NCI-H345 (cell line): ENCODE measurements around the gene MAX.
A peak's percentile ranks its signal among the peaks of the same experiment; 100 is the strongest.

Experiments
- DNase-seq: peaks from one replicate; lab custom pipeline; 2025; lab: John Stamatoyannopoulos, UW

The MAX gene, protein sequence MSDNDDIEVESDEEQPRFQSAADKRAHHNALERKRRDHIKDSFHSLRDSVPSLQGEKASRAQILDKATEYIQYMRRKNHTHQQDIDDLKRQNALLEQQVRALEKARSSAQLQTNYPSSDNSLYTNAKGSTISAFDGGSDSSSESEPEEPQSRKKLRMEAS

DNA sequence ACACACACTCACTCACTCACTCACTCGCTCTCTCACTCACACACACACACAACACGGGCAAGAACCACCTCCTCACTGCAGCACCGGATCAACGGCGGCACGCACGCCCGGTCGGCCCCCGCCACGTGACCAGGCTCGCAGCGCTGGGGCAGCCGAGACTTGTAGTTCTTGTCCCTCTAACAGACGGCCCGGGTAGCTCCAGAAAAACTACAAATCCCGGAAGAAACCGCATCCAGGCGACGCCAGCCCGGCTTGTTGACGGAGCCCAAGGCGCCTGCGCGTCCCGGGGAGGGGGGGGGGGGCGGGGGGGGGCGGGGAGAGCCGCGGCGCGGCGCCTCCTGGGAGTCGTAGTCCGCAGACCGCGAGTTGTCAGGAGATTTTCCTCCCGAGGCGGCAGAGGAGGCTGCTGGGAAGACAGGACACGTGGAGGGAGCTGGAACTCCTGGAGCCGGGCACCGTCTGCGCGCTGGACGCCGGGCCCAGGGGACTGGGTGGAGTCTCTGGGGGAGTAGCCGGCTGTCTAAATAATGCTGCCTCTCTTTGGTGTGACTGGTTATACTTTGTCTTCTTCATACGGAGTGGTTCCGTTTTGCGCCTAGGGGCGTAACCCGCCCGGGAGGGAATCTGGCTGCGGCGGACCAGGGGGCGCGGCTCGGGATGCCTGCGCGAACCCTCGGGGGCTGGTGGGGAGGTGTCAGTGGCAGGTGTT lies at the start of gene MAX:
MAX (minus strand) TSS at position 77 of the 709 bp plus-strand sequence. CDS start 178 bp downstream, outside the sequence.
- DNase-seq, result peak; percentile 99

DNA sequence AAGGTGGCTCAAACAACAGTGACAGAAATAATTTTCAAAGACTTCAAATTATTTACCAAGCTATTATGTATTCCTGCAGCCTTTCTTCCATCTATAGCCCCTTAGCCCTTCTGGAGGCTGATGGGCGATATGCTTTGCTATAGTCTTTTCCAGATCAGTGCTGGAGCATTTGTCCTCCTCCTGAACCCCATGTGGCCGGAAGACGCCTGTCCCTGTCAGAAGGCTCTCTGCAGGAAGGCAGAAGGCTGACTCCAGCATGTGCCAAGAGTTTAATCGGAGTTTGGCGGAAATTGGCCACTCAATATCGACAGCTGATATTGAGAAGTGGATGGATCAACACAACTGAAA lies 49.3 kb upstream of the MAX start:
- DNase-seq, result no peak

DNA sequence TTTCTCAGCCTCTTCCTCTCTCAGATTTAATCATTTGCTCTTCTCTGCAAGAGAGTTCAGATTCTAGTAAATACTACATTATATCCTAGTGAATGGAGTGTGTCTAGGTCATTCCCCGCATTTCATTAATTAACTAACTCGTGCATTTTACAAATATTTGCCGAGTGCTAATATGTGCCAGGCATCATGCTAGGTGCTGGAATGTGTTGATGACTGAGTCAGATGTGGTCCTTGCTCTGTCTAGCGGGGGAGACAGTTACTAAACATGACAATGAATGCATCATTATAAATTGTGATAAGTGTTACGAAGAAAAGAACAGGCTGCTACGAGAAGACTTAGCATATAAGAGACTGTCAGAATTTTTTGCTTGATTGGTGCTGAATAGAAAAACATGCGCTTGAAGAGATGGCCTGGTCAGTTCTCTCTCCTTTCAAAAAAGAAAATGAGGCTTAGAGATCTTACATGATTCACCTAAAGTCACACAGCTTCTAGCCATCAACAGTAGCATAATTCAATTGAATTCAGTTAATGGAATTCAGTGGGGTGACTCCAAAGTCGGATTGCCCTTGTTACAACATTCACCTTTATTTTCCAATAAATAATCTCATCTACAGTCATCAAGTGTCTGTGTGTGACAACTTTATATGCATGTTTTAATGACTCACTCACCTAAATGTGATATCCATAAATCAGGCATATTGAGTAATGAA lies 48.7 kb upstream of the MAX start:
- no peak for DNase-seq

DNA sequence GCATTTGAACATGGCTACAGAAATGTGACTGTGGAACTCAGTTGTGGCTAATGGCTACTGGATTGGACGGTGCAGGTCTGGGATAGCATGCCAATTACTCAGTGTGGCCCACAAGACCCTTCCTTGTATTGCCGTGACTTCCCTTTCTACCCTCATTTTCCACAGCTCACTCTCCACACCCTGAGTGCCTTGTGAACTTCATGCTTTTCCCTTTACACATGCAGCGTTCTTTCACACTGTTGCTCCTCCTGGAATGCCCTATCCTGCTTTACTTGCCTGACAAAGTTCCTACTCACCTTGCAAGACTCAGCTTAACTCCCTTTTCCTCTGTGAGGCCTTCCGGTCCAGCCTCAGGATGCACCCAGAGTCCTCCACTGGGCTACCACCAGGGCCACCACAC lies 46.8 kb upstream of the MAX start:
- no peak for DNase-seq

DNA sequence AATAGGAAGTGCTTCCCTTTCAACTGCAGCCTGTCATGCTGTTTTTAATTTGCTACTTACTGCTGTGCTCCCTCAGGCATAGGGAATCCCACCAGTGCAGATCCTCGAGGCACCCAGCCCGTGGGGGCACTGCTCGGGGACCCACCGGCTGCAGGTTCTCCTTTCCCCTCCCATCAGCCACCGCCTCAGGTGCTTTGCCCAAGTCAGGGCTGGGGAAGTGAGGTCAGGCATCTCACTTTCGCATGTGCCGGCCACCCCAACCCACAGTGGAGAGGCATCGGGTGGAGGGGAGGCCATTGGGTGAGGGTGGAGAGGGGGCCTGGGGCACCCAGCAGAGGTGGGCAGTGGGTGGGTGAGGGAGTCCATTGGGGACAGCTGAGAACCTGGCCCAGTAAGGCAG lies 41.9 kb upstream of the MAX start:
- DNase-seq, result no peak

DNA sequence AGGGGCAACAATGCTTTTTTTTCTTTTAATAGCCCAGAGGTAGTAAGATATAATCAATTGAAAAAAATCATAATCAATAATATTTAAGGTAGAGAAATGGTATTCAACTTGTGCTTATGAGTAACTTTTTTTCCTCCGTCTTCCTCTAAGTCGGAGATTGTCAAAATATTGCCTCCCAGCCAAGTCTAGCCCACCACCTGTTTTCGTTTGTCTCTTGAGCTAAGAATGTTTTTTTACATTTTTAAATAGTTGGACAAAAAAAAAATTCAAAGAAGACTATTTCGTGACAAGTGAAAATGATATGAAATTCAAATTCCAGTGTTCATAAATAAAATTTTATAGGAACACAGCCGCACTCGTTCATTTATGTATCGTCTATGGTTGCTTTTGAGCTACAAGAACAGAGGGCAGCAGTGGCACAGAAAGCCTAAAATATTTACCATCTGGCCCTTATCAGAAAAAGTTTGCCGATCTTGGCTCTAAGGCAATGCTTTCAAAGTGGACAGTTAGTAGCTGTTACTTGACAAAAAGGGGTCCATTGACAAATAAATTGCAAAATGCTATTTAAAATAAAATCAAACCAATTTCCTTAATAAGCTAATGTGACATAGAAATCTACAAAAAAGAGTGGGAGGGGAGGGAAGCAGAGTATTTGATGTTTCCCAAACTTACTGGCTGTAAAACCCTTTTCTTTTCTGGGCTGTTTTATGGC lies 40.8 kb upstream of the MAX start:
- DNase-seq, result no peak

DNA sequence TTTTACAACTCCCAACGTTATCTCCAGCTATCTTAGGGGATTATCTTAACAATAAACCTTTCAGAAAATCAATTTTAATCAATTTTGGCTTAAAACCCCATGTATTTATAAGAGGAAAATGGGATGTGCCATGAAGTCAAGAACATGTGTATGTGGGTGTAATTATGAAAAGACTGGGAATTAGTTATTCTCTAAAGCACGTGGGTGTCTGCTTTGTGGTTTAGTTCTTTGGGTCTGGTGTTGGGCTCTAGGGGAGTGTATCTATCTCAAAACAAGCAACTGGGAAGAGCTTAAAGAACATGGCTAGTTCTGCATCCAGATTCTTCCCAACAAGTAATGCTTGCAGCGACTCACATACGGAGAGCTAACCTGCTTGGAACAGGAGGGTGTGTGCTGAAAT lies 40.1 kb upstream of the MAX start:
- no peak for DNase-seq

DNA sequence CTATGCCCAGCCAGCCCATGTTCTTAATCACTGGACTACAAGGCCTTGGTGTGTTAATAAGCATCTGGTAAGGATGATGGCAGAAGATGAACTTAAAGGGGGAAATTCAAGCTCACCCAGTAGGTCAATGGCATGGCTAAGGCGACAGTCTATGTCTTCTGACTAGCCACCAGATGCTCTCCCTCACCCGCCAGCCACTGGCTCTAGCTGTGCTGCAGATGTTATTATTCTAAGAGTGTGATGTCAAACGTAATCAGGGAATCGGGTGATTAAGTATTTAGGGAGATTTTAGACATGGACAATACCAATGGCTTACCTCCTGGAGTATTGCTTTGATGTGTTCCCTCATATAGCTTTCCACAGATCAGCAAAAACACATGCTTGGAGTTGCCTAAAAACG lies 39.2 kb upstream of the MAX start:
- no peak for DNase-seq

DNA sequence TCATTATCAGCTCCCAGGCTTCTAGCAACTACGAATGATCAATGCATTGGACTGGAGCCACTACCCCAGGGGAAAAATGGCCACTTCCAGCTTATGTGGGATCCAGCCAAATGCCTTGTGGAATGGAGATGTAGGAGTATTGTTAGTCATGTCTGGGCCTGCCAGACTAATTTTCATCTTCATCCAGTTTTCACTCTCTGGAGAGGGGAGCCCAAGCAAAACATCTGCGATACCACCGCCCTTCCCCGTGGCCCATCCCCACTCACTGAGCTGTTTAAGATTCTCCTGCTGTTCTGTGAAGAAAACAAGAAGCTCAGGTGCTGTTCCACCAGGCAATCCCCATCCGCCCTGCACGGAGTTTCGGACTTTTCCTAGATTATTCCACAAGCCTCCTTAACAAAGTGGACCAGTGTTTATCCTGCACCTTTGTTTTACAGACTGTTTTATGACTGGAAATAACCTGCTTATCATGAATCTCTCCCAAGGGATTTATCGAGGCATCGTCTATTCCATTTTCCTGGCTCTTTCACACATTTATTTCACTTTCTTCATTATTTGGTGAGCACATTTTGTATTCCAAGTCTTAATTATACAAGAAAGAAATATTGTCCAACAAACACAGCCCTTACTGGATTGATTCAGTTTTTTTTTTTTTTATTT lies 35.5 kb upstream of the MAX start:
- DNase-seq, result no peak

DNA sequence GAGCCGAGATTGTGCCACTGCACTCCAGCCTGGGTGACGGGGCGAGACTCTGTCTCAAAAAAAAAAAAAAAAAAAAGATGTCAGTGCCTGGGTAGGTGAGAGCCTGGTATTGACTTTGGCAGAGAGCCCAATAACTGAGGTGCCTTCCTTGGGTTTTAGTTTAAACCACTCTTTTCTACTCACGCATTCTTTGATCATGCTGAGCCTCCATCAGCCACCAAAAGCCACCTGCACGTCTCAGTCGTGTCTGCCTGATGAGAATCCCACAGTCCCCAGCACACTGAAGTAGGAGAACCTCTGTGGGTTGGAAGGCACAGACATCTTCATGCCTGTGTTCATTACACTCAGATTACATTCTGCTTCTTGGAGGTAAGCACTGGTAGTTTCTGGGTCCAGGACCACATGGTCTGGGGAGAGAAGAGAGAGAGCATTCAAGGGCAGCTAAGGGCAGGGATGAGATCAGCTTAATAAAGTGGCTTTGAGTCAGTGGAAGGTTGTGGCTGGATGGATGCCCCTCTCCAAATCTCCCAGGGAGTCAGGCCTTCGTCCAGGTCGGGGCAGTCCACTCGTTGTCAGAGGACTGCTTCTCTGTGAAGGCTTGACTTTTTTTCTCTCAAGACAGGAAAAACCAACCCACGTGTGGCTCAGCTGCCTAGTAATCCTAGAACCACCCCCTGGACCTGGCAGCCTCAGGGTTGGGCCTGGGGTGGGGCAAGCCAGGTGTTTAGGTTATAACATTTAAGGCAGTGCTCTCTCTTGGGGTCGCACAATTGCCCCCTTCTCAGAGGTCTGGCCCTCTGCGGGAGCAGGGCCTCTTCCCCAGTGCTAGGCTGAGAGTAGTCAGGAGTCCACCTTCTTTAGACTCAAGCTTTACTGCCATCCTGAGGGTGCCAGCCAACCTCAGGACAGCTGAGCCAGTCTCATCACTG lies 32.6 kb upstream of the MAX start:
- DNase-seq, result peak; percentile 63

DNA sequence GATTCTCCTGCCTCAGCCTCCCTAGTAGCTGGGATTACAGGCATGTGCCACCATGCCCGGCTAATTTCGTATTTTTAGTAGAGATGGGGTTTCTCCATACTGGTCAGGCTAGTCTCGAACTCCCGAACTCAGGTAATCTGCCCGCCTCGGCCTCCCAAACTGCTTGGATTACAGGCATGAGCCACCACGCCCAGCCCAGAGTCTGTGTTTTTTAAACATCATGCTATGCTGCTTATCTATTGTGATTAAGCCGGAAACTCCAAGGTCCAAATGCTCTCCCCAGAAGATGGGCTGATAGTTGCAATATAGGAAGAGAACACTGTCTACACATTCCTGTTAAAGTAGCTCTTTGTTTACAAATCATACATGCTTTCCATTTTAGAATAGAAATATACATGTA lies 30.5 kb upstream of the MAX start:
- DNase-seq, result no peak

DNA sequence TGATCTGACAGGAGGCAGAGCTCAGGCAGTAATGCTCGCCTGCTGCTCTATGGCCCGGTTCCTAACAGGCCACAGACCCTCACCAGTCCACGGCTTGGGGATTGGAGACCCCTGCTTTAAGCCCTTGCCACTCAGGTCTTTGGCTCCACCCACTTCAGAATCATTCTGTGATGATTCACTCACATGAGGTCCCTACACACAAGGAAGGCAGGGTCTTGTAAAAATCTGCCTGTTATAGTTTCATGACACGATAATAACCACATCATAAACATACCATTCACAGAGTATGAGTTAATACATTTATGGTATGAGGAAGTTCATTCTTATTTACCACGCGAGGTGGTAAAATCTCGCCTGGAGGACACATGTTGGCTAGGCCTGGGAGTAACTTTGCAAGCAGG lies 29.0 kb upstream of the MAX start:
- no peak for DNase-seq

DNA sequence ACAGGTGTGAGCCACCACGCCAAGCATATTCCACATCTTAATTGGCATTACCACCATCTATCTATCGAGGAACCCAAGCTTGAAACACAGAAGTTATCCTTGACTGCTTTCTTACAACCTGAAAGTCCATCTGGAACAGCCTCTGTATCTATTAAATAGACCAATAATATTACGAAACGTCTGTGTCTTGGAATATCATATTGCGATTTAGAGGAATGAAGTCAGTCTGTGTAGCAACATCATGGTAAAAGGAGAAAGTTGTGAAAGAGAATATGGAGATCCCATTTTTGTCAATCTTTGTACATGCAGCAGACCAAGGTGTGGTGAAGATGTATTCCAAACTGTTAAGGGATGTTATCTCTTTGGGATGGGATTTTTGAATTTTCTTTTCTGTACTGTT lies 25.8 kb upstream of the MAX start:
- no peak for DNase-seq

DNA sequence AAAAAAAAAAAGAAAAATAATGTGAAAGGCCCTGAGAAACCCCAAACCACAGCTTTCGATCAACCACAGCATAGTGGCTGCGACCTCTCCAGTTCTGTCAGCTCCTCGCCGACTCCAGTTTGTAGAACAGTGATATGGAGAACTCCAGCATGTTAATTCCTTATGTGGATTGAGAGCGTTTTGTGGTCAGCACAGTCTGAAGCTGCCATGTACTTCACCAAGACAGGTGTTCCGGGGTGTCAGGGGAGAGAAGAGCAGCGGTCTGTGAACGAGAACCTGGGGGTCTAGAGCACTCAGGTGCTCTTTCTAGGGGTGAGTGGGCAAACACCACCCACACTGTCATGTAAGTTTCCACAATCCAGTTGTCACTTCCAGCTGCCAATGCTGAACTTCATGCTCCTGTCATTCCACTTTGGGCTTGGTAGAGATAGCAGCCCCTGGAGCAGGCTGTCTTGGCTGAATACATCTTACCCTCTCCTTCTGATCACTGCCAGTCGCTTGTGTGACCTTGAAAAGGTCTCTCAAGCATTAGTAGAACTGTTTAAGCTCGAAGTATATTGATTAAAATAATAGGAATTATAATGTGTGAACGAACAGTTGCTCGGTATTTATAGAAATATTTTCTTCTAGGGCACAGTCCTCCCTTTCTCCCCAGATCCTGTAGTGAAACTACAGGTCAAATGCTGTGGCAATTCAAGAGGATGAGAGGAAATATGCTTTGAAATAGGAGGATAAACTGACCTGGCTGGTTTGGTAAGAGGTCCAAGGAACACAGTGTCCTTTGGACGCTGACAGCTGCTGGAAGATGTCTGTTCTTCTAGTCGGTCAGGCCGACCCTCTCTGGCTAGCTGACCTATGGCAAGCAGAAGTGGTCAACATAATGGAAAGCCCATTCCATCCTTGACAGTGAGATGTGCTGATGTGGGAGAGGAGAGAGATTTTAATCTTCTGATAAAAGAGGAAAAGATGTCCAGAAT lies 15.7 kb upstream of the MAX start:
- no peak for DNase-seq

DNA sequence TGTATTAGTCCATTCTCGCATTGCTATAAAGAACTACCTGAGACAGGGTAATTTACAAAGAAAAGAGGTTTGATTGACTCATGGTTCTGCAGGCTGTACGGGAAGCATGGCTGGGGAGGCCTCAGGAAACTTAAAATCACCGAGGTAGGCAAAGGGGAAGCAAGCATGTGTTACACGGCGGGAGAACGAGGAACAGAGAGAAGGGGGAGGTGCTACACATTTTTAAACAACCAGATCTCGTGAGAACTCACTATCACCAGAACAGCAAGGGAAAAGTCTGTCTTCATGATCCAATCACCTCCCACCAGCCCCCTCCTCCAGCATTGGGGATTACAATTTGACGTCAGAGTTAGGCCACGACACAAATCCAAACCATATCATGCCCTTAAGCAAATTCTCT lies 13.3 kb upstream of the MAX start:
- DNase-seq, result no peak

DNA sequence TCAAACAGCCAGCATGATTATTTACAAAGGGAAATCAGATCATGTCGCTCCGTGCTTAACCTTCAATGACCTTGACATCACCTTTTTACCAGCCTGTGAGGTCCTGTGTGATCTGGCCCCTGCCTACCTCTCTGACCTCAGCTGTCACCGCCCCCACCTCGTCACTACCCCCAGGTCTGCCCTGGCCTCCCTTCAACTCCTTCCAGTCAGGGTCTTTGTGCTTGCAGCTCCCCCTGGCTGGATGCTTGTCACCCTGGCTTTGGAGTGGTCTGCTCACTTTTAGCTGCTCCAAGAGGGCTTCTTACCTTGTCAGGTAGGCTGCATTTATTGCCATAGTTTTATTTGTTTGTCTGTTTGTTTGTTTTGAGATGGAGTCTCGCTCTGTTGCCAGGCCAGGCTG lies 8.2 kb upstream of the MAX start:
- no peak for DNase-seq

DNA sequence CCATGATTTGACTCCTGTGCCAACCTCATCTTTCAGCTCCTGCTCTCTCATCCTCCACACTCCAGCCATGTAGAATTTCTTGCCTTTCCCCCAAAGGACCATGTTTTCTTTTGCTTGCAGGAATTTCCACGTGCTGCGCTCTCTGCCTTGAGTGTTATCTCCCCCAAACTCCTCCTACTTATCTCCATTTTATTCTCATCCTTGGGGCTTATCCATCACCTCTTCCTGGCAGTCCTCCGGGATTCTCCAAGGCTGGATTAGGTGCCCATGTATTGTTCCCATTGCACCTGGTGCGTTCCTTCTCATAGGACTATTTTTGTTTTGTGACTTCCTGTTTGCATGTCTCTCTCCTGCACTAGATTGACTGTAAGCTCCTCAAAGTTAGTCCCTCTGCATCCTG lies 7.0 kb upstream of the MAX start:
- no peak for DNase-seq

DNA sequence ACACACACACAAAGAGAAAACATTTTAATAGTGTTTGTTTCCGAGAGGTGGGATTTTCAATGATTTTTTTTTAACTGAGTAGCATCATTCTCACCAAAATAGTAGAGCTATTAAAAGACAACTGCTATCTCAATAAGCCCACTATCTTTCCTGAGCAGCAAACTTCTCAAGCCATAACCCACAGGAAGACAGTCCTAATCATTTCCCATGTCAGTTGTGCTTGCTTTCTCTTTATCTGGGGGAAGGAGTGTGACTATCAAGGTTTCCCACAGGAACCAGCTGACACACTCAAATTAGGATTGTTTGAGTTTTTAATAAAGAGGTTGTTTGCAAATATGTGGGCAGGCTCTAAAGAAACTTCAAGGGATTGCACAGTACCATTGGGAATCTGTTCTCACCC lies 4.9 kb upstream of the MAX start:
- DNase-seq, result no peak

DNA sequence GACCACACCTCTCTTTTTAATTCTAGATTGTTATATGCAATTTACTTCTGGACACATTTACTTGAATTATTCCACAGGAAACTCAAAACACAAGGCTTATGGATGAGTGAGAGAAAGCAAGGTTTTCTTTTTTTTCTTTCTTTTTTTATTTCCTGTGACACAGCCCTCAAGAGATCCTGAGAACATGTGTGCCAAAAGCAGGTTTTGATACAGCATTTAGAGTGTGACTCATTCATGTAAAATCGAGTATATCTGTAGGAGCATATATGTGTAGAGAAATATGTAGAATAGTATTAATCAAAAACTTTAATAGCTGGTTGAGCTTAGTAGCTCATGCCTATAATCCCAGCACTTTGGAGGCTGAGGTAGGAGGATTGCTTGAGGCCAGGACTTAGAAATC lies 4.4 kb upstream of the MAX start:
- no peak for DNase-seq

DNA sequence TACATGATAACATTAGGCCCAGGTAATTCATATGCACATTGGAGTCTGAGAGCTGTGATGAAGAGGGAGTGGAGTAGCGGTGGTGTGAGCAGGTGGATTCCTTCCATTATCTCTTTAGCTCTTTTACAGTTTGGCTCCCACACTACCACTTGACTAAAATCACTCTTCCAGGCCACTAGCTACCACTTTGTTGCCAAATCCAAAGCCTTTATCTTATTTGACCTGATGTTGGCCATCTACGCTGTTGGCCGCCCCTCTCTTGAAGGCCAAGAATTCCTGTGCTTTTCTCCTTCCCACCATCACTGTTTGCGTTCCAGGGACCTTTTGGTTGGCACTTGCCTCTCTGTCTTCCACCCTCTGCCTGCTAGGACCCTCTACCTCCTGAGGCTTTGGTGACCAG lies 4.0 kb upstream of the MAX start:
- no peak for DNase-seq
